K562 treated with DMSO at 1 percent for 4 hours (cell line): ENCODE data around the gene LHFPL3. TPM values are rescaled to one million over a fixed set of nuclear protein-coding genes. Genes with fewer than 3 reads are reported as not detected.

Experiments used
- total RNA-seq: library from RNA; unstranded; fragments of 300-600 nt; gene quantifications from 2 replicates; pipeline ENCODE4 v1.2.3, GENCODE V29; 2022; ENCODE audit not compliant: insufficient read depth

LHFPL3 gene
- total RNA-seq: not detected in 2 replicates

GRCh38 chr7:104328296-104328969 is at the start of gene LHFPL3:
Gene LHFPL3 (plus strand): TSS chr7:104328603.

Other genes with a start within 250 kb of the LHFPL3 start
- gene ORC5, start 120.6 kb upstream of the LHFPL3 start, total RNA-seq: 13.4 and 18.8 TPM in 2 replicates